HG02642 (cell line): ENCODE results near the gene SH3D19.

Experiments
- ATAC-seq: cut with Tn5 transposase; IDR thresholded peaks from one replicate; pipeline ENCODE4 v1.9.1; 2021; ENCODE audit warnings: mild to moderate bottlenecking; ENCODE audit not compliant: unreplicated experiment, poor library complexity

Gene SH3D19

DNA sequence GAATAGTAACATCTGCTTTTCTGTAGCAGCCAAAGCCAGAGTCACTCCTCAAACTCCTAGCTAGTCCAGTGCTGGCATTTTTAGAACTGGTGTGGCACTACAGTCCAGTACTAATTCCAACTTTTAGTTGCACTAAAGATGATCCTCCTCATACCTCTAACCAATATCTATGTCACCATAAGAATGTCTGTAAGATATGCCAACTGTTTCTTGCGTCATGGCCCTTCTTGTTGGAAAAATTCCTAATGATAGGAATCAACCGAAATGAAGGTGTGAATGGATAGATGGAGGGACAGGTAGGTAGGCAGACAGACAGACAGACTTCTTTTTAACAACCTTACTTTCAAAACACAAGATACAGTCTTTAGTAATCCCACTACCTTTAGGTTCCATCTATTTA lies 123.0 kb downstream of the SH3D19 start:
- no peak for ATAC-seq

DNA sequence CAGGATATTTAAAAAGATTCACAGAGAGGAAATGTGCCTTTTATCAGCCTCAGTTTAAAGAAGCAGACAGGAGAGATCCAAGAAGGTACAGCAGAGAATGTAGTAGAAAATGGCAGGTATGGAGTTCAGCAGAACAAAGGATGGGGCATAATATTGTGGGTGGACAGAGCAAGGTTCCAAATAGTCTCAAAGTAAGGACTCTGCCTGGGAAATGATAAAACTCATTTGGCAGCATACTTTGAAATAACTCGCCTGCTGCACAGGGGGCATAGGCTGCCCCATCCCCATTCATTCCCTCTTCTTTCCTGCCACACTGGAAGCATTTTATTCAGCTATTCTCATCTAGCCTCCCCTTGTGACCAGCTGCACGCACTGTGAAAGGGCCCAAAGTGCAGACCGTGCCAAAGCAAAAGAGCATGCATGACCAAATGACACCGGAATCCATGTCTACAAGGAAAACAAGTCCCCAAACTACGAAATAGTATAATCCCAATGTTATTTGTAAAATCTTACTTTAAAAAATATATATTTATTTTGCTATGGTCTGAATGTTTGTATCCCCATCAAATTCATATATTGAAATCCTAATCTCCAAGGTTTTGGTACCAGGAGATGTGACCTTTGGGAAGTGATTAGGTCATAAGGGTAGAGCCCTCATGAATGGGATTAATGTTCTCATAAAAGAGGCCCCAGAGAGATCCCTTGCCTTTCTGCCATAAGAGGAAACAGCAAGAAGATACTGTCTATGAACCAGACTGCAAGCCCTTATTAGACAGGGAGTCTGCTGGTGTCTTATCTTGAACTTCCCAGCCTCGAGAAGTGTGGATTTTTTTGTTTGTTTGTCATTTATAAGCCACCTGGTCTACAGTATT lies 125.8 kb downstream of the SH3D19 start:
- no peak for ATAC-seq

- no peak for ATAC-seq
Measured at GRCh38 chr4:151198748-151199147, 126.7 kb downstream of the SH3D19 start.

GRCh38 chr4:151197247-151197646 lies 128.2 kb downstream of the SH3D19 start:
- ATAC-seq = no peak

GRCh38 chr4:151195801-151196200 lies 129.6 kb downstream of the SH3D19 start:
- no peak for ATAC-seq

- ATAC-seq = no peak
Measured at GRCh38 chr4:151193414-151193813, 132.0 kb downstream of the SH3D19 start.

DNA sequence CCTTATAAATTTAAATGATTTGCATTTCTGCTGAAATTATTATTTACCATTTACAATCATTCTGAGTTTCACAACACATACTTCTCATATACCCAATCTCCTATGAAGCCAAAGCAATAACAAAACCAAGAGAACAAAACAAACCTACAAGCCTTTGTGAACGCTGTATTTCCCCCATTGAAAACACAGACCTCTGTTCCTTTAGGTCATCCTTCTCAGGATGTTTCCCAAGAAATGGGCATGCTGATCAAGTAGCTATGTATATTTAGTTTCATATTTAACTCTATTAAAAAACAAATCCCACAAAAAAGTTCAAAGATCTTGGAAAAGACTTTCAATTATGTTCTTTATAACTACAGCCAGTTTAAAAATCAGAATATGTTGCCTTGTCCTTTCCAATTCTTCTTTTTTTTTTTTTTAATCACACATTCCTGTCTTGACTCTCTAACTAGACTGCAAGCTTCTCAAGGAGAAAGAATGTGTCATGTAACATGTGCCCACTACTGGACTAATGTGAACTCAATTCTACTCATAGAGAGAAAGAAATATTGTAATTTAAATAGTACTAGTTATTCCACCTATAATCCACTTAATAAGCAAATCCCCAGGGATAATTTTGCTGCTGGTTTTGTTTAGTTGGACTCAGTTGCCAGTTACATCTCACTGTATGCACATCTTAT lies 132.7 kb downstream of the SH3D19 start:
- no peak for ATAC-seq

DNA sequence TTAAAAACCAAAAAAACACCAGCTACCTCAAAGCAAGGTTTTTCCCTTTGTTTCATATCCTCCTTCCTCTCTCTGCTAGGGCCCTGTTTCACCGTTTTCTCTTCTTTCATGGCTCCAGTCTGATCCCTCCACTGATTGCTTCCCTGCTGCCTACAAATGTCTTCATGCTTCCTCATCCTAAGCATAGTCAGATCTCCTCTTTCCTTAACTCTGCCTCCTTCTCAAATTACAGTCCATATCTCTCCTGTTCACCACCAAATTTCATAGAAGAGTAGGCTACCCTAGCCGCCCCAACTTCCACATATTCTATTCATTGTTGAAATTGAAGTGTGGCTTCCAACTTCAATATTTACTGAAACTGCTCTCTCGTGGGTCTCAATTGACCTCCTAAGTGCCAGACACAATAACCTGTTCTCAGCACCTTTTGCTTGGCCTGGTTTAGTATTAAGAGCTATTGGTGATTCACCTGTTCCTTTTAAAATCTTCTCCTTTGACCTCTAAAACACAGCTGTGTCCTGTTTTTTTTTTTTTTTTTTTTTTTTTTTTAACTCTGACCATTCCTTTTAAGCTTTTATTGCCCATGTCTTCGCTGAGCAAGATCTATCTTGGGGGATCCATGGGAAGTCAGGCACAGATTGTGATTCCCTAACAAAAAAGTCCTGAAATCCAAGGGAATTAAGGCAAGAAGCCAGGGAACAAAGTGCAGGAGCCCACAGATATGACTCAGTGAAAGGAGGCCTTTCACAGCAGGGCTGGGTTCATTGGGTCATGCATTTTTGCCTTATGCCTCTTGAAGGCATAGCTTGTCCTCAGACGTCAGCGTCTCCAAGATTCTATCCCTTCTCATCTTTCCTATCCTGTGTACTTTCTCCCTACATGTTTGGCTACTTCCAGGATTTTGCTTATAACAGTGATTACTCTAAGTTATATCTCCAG lies 140.6 kb downstream of the SH3D19 start:
- ATAC-seq = no peak

DNA sequence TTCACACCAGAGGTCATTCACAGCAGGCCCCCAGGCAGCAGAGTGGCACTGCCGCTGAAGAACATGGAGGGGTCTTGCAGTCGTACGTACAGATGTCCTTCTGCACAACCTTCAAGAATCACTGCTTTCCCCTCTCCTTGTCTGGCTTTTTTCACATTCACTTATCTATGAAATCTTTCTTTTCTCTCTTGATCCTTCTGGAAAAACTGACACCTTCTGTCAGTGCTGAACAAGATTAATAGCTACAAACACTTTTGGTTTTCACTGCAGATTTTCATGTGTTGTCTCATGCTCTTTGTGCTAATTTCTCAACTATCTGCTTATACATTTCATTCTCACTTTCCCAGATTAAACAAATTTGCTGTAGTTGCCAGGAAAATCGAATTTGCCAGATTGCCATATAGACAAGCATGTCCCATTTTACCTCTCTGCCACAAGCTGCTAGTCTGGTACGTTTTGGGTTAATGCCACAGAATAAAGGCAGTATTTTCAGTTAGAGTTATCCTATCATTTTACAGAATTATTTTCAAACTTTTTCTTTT lies 142.9 kb downstream of the SH3D19 start:
- no peak for ATAC-seq

- no peak for ATAC-seq
Measured at GRCh38 chr4:151176685-151177084, 148.7 kb downstream of the SH3D19 start.

GRCh38 chr4:151175754-151176631 lies 149.4 kb downstream of the SH3D19 start:
- ATAC-seq = no peak

GRCh38 chr4:151175233-151175632 lies 150.2 kb downstream of the SH3D19 start:
- no peak for ATAC-seq

DNA sequence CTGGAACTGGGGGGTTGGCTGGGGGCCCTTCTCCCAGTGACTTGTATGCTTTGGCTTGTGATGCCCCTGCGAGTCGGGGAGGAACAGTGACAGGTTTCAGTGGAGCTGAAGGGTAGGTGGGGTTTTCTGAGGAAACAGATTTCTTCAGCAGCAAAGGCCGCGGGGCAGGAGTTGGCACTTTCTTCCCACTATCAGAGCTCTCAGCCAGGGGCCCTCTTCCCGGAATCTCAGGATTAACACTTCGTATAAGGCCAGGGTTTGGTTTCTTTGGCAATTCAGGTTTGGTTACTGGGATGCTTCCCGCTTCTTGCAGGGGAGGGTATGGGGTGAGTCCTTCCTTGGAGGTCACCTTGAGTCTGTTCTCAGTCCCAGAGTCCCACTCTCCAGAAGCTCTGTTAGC lies 150.6 kb downstream of the SH3D19 start:
- no peak for ATAC-seq

DNA sequence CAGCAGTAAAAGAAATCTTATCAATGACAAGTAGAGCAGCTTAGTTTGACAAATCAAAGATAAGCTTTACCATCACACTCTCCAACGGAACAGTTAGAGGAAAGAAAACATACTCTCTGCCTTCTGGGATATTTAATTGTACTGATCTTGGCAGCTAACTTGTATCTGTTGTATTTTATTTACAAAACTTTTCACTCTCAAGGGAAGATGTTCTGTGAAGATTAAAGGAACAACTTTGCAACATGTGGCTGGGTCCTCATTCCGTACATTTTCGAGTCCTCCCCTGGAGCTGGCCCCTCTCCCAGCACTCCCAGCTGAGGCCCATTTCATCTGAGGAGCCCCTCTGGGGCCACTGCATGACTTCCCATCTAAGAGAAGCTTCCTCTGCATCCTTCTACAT lies 151.5 kb downstream of the SH3D19 start:
- no peak for ATAC-seq

DNA sequence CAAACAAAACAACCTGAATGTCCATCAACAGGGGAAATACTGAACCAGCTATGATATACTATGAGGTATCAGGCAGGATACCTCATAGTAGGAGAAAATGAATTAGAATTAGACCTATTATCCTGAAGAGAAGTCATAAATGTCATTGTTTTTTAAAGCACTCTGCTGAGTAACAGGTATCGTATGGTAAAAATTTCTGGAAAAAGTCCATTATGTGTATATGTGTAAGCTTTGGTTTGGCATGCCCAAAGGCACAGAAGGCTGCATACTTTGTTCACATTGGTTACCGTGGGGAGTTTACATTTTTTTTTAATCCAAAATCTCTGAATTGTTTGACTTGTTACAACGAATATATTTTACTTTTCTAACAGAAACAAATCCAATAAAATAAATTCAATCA lies 155.5 kb downstream of the SH3D19 start:
- no peak for ATAC-seq

- ATAC-seq = no peak
Measured at GRCh38 chr4:151169223-151169622, 156.2 kb downstream of the SH3D19 start.

DNA sequence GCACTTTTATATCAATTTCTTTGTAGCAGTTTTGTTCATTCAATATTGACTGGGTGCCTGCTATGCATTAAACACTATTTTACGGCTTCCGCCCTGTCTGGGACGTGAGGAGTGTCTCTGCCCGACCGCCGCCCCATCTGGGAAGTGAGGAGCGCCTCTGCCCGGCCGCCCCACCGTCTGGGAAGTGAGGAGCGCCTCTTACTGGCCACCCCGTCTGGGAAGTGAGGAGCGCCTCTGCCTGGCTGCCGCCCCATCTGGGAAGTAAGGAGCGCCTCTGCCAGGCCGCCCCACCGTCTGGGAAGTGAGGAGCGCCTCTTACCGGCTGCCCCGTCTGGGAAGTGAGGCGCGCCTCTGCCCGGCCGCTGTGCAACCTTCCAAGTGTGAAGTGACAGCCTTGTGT lies 157.8 kb downstream of the SH3D19 start:
- no peak for ATAC-seq

GRCh38 chr4:151166636-151167035 lies 158.8 kb downstream of the SH3D19 start:
- no peak for ATAC-seq

DNA sequence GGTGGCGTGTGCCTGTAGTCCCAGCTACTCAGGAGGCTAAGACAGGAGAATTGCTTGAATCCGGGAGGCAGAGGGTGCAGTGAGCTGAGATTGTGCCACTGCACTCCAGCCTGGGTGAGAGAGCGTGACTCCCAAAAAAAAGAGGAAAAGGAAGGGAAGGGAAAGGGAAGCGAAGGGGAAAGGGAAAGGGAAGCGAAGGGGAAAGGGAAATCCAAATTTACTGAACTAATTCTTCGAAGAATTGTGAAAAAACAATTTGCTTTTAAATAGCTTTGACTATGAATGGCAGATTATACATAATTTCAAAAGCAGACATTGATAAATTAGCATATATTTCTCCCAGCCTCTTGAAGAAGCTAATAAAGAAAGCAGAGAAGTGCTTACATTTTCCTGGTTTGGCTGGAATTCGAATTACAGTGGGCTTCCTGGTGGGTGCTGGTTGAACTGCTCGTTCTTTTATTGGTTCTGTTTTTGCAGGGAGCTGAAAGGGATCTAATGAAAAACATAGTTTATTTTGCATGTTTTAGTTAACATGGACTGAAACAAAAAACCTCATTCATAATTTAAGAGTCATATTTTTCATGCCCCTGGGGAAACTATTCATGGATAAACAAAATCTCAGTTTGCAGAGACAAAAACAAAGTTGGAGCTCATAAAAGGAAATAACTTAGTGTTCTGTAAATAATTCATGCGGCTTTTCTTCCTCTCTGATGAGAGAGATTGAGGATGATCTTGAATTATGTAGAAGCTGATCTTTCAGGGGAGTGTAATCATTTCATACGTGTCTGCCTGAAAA lies 160.0 kb downstream of the SH3D19 start:
- ATAC-seq = no peak
